Measurements from ENCODE around the gene WWOX. TPM values are rescaled to one million over a fixed set of nuclear protein-coding genes. Genes with fewer than 3 reads are reported as not detected.

The WWOX gene
- total RNA-seq, 1 experiment from 2014 or later: 15.6 TPM

- no peak overlapping the region for H3K4me3 Mint-ChIP-seq
Measured at GRCh38 chr16:79098907-79099306, 999.5 kb downstream of the WWOX start.

More at GRCh38 chr16:79098907-79099306, 999.5 kb downstream of the WWOX start:
- Histone ChIP-seq H3K27ac (ENCODE audit: insufficient read length, low read depth, low read length) (no peak overlapping the region), H3K79me1 (ENCODE audit: insufficient read depth, low read depth, low read length, poor library complexity, severe bottlenecking) (no peaks in the 10 kb centered on the region), H2BK15ac (ENCODE audit: low read depth, low read length) (no peak overlapping the region), H4K91ac (ENCODE audit: insufficient read length, low read depth, low read length) (no peak overlapping the region), H2AK5ac (ENCODE audit: insufficient read length, low read length) (no peak overlapping the region), H3K18ac (ENCODE audit: insufficient read length, low read depth, low read length) (no peak overlapping the region), H4K20me1 (ENCODE audit: control insufficient read depth, insufficient read depth, insufficient read length) (no peaks in the 10 kb centered on the region), H3K14ac (ENCODE audit: insufficient read depth, low read length) (no peak overlapping the region), H2BK20ac (ENCODE audit: low read depth, low read length, poor library complexity, severe bottlenecking) (no peak overlapping the region), H4K5ac (ENCODE audit: insufficient read length, low read depth, low read length) (no peak overlapping the region), H2BK12ac (ENCODE audit: insufficient read length, low read depth, low read length) (no peak overlapping the region), H2AFZ (ENCODE audit: low read length) (no peak overlapping the region), H3K9ac (ENCODE audit: extremely low read depth, insufficient read length, low read length) (no peak overlapping the region), H3K23me2 (ENCODE audit: insufficient read length, low read depth, low read length, poor library complexity, severe bottlenecking) (no peaks in the 10 kb centered on the region), H3K27me3 (ENCODE audit: insufficient read depth, low read length) (no peaks in the 10 kb centered on the region), H2BK5ac (ENCODE audit: insufficient read length, low read length) (no peak overlapping the region), H4K8ac (replicated peaks; ENCODE audit: insufficient read length, low read depth, low read length) (no peak overlapping the region), H3T11ph (ENCODE audit: low read length) (no peak overlapping the region), H3K9me3 (ENCODE audit: control insufficient read depth, low read depth, low read length) (no peaks in the 10 kb centered on the region), H2BK120ac (ENCODE audit: low read depth, low read length, poor library complexity, severe bottlenecking) (no peak overlapping the region), H3K4ac (ENCODE audit: low read depth, low read length) (no peak overlapping the region), H3K23ac (ENCODE audit: insufficient read length, low read depth, low read length) (no peak overlapping the region), H3K4me2 (ENCODE audit: insufficient read depth, insufficient read length, low read length) (no peak overlapping the region), H3K4me1 (ENCODE audit: insufficient read depth, low read length) (peaks cover 11% of the 10 kb centered on the region), H3K56ac (ENCODE audit: insufficient read length, low read depth, low read length) (no peak overlapping the region), H3K79me2 (ENCODE audit: insufficient read depth, low read length) (no peaks in the 10 kb centered on the region)
- Mint-ChIP-seq H3K27ac (no peak overlapping the region; a peak in 1 of 7 replicates), H3K4me1 (peaks cover 37 to 48% of the 10 kb centered on the region in 2 experiments), H3K36me3 (ENCODE audit: insufficient read depth in 1 of 3, low read depth in 3 of 3) (no peaks in the 10 kb centered on the region), H3K27me3 (ENCODE audit: low read depth) (no peaks in the 10 kb centered on the region), H3K9me3 (no peaks in the 10 kb centered on the region)
- WGBS (ENCODE audit: extremely low coverage, insufficient read length, low lambda C conversion rate): no CpG with 5 or more reads among the region's 3 CpGs
- TF ChIP-seq, protein P1, sequence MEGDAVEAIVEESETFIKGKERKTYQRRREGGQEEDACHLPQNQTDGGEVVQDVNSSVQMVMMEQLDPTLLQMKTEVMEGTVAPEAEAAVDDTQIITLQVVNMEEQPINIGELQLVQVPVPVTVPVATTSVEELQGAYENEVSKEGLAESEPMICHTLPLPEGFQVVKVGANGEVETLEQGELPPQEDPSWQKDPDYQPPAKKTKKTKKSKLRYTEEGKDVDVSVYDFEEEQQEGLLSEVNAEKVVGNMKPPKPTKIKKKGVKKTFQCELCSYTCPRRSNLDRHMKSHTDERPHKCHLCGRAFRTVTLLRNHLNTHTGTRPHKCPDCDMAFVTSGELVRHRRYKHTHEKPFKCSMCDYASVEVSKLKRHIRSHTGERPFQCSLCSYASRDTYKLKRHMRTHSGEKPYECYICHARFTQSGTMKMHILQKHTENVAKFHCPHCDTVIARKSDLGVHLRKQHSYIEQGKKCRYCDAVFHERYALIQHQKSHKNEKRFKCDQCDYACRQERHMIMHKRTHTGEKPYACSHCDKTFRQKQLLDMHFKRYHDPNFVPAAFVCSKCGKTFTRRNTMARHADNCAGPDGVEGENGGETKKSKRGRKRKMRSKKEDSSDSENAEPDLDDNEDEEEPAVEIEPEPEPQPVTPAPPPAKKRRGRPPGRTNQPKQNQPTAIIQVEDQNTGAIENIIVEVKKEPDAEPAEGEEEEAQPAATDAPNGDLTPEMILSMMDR (conservative IDR thresholded peaks at IDR 0.05): no peak
- no peak for DNase-seq
